ENCODE results near the gene TROAP. TPM values are rescaled to one million over a fixed set of nuclear protein-coding genes. Genes with fewer than 3 reads are reported as not detected.

The TROAP gene
- total and polyA plus RNA-seq, 4 donors = 0.97 to 17.5 (median 2.0) TPM; not detected in 1

DNA sequence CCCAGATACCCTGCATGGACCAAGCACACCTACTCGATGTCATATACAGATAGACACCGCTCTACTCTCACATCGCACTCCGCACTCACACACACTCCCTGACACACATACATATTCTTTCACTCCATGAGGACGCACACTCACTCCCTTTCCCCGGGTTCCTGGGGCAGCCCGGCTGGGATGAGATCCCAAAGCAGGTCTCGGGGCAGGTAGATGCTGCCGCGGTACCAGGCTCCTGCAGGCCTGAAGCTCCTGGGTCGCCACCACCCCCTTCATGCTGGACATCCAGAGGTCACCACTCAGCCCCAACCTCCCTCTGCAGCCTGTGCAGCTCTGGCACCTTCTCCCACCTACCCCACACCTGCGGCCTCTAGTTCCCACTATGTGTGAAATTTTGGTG, 11.6 kb downstream of the TROAP start:
- no peak overlapping the region for H3K27ac ChIP-seq (ENCODE audit: low read depth in 1 of 2, low read length in 2 of 2)
- H3K4me3 ChIP-seq (ENCODE audit: low read depth in 1 of 3, low read length in 3 of 3) = no peak overlapping the region
- WGBS = 63% methylated on average over 12 of the region's 12 CpGs
- H3K9ac ChIP-seq (ENCODE audit: low read depth in 1 of 2, low read length in 2 of 2) = no peak overlapping the region
- H3K4me1 ChIP-seq (ENCODE audit: control insufficient read depth in 4 of 4, insufficient read depth in 4 of 4, low read length in 3 of 4) = peaks cover 0 to 14% (median 9%) of the 10 kb centered on the region in 4 donors
- H3K27me3 ChIP-seq (ENCODE audit: control insufficient read depth in 4 of 4, insufficient read depth in 4 of 4, low read length in 3 of 4) = peaks cover 0 to 13% (median 4%) of the 10 kb centered on the region in 4 donors
- H3K9me3 ChIP-seq (ENCODE audit: control insufficient read depth in 4 of 4, low read length in 3 of 4) = no peaks in the 10 kb centered on the region
- H3K36me3 ChIP-seq (ENCODE audit: control insufficient read depth in 4 of 4, insufficient read depth in 3 of 4, low read depth in 1 of 4, low read length in 3 of 4) = no peaks in the 10 kb centered on the region
- DNase-seq (ENCODE audit: low spot score) = no peak
- TF ChIP-seq, protein P1, sequence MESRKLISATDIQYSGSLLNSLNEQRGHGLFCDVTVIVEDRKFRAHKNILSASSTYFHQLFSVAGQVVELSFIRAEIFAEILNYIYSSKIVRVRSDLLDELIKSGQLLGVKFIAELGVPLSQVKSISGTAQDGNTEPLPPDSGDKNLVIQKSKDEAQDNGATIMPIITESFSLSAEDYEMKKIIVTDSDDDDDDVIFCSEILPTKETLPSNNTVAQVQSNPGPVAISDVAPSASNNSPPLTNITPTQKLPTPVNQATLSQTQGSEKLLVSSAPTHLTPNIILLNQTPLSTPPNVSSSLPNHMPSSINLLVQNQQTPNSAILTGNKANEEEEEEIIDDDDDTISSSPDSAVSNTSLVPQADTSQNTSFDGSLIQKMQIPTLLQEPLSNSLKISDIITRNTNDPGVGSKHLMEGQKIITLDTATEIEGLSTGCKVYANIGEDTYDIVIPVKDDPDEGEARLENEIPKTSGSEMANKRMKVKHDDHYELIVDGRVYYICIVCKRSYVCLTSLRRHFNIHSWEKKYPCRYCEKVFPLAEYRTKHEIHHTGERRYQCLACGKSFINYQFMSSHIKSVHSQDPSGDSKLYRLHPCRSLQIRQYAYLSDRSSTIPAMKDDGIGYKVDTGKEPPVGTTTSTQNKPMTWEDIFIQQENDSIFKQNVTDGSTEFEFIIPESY (IDR thresholded peaks at IDR 0.05) = no peak
- TF ChIP-seq FOXA2 (IDR thresholded peaks at IDR 0.05) (no peak), RXRA (IDR thresholded peaks at IDR 0.05) (no peak), HNF4A (conservative IDR thresholded peaks at IDR 0.05) (no peak), NR2F2 (IDR thresholded peaks at IDR 0.05) (no peak), RAD21 (IDR thresholded peaks at IDR 0.05) (no peak), FOXA1 (IDR thresholded peaks at IDR 0.05) (no peak), JUND (IDR thresholded peaks at IDR 0.05) (no peak), YY1 (IDR thresholded peaks at IDR 0.05) (no peak), TAF1 (conservative IDR thresholded peaks at IDR 0.05) (no peak), GABPA (IDR thresholded peaks at IDR 0.05 in 1 of 2, conservative IDR thresholded peaks at IDR 0.05 in 1 of 2) (no peak), SP1 (IDR thresholded peaks at IDR 0.05) (no peak), HNF4G (IDR thresholded peaks at IDR 0.05) (no peak)
- TF ChIP-seq, protein P2, sequence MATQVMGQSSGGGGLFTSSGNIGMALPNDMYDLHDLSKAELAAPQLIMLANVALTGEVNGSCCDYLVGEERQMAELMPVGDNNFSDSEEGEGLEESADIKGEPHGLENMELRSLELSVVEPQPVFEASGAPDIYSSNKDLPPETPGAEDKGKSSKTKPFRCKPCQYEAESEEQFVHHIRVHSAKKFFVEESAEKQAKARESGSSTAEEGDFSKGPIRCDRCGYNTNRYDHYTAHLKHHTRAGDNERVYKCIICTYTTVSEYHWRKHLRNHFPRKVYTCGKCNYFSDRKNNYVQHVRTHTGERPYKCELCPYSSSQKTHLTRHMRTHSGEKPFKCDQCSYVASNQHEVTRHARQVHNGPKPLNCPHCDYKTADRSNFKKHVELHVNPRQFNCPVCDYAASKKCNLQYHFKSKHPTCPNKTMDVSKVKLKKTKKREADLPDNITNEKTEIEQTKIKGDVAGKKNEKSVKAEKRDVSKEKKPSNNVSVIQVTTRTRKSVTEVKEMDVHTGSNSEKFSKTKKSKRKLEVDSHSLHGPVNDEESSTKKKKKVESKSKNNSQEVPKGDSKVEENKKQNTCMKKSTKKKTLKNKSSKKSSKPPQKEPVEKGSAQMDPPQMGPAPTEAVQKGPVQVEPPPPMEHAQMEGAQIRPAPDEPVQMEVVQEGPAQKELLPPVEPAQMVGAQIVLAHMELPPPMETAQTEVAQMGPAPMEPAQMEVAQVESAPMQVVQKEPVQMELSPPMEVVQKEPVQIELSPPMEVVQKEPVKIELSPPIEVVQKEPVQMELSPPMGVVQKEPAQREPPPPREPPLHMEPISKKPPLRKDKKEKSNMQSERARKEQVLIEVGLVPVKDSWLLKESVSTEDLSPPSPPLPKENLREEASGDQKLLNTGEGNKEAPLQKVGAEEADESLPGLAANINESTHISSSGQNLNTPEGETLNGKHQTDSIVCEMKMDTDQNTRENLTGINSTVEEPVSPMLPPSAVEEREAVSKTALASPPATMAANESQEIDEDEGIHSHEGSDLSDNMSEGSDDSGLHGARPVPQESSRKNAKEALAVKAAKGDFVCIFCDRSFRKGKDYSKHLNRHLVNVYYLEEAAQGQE (IDR thresholded peaks at IDR 0.05) = no peak
- TF ChIP-seq, protein P3, sequence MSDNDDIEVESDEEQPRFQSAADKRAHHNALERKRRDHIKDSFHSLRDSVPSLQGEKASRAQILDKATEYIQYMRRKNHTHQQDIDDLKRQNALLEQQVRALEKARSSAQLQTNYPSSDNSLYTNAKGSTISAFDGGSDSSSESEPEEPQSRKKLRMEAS (IDR thresholded peaks at IDR 0.05) = no peak
- TF ChIP-seq, protein P4, sequence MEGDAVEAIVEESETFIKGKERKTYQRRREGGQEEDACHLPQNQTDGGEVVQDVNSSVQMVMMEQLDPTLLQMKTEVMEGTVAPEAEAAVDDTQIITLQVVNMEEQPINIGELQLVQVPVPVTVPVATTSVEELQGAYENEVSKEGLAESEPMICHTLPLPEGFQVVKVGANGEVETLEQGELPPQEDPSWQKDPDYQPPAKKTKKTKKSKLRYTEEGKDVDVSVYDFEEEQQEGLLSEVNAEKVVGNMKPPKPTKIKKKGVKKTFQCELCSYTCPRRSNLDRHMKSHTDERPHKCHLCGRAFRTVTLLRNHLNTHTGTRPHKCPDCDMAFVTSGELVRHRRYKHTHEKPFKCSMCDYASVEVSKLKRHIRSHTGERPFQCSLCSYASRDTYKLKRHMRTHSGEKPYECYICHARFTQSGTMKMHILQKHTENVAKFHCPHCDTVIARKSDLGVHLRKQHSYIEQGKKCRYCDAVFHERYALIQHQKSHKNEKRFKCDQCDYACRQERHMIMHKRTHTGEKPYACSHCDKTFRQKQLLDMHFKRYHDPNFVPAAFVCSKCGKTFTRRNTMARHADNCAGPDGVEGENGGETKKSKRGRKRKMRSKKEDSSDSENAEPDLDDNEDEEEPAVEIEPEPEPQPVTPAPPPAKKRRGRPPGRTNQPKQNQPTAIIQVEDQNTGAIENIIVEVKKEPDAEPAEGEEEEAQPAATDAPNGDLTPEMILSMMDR (IDR thresholded peaks at IDR 0.05; ENCODE audit: low read depth, low read length, missing input control) = no peak
- TF ChIP-seq, protein P5, sequence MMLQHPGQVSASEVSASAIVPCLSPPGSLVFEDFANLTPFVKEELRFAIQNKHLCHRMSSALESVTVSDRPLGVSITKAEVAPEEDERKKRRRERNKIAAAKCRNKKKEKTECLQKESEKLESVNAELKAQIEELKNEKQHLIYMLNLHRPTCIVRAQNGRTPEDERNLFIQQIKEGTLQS (IDR thresholded peaks at IDR 0.05) = no peak

Measured in liver (tissue), 9 donors.